Stimulated activated CD8-positive, alpha-beta memory T cell treated with anti-CD3 and anti-CD28 coated beads, Interleukin-4, amount 100 ng/mL, for 24 hours (primary cell): ENCODE measurements around the gene SMIM35.
A peak's percentile ranks its signal among the peaks of the same experiment; 100 is the strongest.

Experiments used
- DNase-seq: peaks from one replicate; pipeline ENCODE4 v3.0.0-alpha.2; 2020; ENCODE audit warnings: low read depth

Gene SMIM35

DNA sequence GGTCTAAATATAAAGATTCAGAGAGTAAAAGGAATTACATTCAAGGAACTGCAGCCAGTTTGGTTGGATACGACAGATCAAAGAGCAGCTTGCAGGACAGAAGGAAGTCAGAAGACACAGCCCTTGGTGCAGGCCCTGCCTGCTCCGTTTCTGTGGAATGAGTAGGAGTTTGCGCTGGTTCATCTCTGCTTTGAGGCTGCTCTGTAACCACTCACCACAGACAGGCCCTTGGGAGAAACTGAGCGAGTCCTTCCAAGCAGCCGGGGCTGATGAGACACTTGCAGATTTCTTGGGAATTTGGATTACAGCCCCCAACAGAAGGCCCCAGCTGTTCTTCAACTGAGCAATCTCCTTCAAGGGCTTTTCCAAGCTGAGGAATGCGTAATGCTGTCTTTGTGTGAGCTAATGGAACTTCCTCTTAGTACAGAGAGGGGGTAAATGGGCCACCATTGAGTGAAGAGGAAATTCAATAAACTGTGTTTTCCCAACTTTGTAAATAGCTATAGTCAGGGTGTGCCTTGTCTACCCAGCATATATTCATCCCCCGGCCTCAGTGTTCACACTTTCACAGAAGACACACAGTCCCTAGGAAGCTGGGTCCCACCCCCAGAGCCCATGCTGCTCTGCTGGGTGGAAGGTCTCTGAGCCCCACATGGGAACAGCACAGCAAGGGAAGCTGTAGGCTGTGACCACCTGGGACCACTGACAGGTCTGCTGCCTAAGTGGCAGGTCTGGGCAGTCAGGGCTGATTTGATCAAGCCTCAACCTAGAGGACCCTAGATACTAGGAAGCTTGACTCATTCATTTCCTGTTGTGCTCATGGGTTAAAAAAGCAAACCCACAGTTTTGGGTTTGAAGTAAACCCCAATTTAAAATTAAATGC is 84.0 kb downstream of the SMIM35 start:
- DNase-seq: no peak

DNA sequence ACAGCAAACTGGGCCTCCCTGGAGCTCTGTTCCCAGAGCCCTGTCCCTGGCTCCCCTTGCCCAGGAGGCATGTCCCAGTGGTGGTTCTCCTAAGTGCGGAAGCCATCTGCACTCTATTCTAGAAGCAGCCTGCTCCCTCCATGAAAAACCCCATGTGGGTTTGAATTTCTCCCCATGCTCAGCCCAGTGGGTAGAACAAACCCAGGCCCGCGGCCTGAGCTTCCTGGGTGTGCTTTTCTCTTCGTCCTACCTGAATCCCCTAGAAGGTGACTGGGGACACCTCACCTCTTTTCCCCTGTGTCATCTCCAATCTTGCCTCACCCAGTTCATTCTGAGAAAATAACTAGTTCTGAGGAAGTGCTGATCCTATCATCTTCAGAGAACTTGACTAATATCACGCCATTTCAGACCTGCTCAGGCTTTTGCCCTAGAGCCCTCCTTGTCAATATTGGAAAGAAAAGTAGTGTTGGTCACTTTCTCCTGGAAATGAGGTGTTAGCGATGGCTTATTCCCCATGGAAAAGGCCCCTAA is 84.7 kb downstream of the SMIM35 start:
- no peak for DNase-seq

DNA sequence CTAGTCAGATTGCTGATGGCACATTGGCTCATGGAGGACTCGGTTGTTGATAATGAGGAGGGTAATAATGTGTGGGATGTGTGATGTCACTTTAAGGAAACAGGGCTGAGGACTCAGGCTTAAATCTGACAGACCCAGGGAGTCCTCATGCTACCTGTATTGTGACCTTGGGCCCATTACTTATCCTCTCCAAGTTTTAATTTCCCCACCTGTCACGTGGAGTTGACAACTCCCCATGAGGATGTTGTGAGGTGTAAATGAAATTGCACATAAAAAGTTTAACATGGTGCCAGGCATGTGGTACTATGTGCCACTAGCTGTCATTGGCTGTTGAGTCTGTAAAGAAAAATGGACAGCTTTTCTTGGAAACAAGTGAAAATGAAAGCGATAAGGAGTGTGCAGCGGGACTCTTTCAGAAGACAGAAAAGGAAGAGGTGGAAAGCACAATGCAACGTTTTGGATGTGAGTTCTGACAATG is 85.2 kb downstream of the SMIM35 start:
- DNase-seq: no peak

DNA sequence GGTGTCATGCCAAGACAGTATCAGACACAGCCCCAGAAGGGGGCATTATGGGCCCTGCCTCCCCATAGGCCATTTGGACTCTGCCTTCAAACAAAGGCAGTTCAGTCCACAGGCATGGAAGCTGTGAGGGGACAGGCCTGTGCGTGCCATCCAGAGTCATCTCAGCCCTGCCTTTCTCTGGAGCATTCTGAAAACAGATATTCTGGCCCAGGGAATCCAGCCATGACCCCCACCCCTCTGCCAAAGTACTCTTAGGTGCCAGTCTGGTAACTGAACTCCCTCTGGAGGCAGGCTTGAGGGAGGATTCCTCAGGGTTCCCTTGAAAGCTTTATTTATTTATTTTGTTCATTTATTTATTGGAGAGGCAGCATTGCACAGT is 85.9 kb downstream of the SMIM35 start:
- DNase-seq: no peak

DNA sequence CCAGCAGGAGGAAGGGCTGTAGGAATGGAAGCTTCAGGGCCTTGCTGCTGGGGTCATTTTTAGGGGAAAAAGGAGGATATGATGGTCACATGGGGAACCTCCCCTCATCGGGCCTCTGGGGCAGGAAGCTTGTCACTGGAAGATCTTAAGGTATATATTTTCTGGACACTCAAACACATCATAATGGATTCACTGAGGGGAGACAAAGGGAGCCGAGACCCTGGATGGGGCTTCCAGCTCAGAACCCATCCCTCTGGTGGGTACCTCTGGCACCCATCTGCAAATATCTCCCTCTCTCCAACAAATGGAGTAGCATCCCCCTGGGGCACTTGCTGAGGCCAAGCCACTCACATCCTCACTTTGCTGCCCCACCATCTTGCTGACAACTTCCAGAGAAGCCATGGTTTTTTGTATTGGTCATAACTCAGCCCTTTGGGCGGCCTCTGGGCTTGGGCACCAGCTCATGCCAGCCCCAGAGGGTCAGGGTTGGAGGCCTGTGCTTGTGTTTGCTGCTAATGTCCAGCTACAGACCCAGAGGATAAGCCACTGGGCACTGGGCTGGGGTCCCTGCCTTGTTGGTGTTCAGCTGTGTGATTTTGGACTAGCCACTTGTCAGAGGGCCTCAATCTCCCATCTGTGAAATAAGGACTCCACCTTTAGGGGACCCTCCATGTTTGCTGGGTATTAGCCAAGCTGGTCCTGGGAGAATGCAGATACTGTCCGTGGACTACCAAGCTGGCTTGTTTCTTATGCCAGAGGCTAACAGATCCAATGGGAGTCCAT is 86.5 kb downstream of the SMIM35 start:
- no peak for DNase-seq

DNA sequence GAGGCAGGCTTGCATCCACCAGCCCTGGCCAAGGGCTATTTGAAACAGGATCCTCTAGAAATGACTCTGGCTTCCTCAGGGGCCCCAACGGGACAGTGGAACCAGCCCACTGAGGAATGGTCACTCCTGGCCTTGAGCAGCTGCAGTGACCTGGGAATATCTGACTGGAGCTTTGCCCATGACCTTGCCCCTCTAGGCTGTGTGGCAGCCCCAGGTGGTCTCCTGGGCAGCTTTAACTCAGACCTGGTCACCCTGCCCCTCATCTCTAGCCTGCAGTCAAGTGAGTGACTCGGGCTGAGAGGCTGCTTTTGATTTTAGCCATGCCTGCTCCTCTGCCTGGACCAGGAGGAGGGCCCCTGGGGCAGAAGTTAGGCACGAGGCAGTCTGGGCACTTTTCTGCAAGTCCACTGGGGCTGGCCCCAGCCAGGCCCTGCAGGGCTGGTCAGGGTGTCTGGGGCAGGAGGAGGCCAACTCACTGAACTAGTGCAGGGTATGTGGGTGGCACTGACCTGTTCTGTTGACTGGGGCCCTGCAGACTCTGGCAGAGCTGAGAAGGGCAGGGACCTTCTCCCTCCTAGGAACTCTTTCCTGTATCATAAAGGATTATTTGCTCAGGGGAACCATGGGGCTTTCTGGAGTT is 87.3 kb downstream of the SMIM35 start:
- no peak for DNase-seq

DNA sequence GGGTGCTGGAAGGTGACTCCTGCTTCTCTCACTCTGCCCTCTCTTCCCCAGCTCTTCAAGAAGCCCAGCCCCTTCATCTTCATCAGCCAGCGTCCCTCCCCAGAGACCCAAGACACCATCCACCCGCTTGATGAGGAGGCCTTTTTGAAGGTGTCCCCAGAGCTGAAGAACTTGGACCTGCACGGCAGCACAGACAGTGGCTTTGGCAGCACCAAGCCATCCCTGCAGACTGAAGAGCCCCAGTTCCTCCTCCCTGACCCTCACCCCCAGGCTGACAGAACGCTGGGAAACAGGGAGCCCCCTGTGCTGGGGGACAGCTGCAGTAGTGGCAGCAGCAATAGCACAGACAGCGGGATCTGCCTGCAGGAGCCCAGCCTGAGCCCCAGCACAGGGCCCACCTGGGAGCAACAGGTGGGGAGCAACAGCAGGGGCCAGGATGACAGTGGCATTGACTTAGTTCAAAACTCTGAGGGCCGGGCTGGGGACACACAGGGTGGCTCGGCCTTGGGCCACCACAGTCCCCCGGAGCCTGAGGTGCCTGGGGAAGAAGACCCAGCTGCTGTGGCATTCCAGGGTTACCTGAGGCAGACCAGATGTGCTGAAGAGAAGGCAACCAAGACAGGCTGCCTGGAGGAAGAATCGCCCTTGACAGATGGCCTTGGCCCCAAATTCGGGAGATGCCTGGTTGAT is 88.0 kb downstream of the SMIM35 start:
- no peak for DNase-seq

DNA sequence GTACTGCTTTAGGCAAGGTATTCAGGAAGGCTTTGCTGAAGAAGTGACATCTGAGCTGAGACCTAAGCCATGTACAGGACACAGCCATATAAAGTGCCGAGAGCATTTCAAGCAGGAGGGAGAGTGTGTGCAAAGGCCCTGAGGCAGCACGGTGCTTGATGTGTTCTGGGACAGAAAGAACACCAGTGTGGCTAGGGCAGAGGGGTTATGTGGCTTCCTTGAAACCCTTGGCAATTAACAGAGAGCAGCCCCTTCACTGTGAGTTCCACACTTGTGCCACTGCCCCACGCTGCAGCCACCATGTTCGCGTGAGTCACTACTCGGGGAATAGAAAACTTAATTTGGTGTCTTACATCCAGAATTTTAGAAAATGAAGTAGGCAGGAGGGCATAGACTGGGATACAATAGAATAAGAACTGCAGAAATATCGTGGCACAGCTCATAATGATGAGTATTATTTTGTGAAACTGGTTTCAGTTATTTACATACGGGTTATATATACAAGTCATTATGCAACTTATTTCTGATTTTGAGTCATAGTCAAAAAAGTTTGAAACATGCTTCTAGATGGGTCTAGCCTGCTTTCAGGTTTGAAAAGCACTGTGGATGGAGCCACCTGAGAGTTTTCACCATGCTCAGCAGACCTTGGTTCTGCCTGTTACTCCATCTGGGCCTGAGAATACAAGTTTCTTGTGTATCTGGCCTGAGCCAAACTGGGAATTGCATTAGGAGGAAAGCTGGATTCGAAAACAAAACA is 88.8 kb downstream of the SMIM35 start:
- no peak for DNase-seq

DNA sequence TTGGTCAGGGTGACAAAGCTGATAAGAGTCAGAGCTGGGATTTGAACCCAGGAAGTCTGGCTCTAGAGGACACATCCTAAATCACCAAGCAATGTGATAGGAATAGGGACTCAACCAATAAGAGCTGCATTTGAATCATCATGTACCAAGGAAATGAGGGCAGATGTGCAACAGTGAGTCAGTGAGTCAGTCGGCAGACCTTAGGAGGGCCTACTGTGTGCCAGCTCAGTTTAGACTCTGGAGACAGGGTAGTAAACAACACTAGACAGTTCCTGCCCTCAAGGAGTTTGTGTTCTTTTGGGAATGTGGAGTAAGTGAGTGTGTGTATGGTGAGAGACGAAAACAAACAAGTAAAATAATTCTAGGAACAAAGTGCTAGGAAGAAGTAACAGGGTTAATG is 89.4 kb downstream of the SMIM35 start:
- DNase-seq: no peak

DNA sequence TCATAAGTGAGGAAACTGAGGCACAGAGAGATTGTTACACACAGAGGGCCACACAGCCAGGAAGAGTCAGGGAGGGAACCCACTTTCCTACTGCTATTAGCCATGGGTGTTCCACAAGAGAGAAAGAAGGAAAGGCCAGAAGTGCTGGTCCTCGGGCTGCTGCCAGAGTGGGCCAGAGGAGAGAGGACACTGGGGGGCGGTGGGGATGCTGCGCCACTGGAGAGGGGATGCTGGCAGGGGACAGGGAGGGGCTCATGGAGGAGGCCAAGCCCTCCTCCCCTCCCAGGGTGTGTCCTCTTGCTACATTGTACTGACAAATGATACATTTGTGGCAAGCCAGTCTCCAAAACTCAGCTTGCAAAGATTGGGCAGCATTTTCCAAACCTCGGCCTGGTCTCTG is 90.7 kb downstream of the SMIM35 start:
- no peak for DNase-seq

DNA sequence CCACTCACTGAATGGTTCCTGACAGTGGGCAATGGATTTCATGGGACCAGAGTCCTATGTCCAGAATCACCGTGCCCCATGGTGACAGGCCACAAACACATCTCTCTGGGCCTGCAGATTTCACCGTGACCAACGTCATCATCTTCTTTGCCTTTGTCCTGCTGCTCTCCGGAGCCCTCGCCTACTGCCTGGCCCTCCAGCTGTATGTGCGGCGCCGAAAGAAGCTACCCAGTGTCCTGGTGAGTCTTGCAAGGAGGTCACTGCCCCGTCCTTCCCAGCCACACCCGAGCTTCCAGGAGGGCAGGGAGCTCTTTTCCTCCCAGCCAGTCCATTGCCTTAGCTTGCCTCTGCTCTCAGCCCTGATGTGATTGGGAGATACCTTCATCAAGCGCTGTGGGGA is 91.3 kb downstream of the SMIM35 start:
- no peak for DNase-seq

DNA sequence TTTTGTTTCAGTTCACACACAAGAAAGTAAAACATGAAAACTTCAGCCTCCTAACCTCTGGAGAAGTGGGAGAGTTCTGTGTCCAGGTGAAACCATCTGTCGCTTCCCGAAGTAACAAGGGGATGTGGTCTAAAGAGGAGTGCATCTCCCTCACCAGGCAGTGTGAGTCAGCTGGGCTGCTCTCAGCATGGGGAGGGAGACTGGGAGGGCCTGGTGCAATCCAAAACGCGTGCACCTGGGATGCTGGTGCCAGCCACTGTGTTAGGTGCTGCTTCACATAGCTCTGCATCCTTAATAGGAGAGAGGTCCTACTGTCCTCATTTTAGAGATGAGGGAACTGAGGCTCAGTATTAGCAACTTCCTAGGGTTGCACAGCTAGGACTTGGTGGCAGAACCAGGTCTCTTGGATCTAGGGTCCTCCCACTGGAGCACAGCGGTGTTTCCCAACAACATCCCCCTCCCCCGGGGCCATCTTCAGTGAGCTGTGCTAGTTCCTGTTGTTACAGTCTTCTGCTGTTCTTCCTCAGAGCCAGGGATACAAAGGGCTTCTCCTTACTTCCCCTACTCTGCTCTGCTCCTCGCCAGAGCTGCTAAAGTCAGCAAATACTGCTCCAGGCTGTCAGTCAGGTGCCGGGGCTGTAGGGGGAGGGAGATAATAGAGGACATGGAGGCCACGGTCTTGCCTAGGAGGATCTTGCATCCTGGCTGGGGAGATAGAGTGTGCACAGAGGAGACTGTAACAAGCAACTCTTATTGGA is 92.6 kb downstream of the SMIM35 start:
- no peak for DNase-seq

DNA sequence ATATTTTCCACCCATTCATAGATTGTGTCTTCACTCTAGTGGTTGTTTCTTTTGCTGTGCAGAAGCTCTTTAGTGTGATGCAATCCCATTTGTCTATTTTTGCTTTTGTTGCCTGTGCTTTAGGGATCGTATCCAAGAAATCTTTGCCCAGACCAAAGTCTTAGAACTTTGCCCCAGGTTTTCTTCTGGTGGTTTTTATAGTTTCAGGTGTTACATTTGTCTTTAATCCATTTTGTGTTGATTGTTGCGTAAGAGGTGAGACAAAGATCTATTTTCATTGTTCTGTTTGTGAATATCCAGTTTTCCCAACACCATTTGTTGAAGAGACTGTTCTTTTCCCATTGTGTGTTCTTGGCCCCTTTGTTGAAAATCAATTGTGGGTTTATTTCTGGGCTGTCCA is 94.1 kb downstream of the SMIM35 start:
- no peak for DNase-seq

DNA sequence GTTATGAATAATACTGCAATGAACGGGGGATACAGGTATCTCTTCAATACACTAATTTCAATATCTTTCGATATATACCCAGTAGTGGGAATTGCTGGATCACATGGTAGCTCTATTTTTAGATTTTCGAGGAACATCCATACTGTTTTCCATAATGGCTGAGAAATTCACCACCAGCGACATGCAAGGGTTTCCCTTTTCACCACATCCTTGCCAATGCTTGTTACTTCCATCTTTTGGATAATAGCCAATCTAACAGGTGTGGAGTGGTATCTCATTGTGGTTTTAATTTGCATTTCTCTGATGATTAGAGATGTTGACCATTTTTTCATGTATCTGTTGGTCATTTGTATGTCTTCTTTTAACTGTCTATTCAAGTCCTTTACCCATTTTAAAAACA is 94.6 kb downstream of the SMIM35 start:
- no peak for DNase-seq

DNA sequence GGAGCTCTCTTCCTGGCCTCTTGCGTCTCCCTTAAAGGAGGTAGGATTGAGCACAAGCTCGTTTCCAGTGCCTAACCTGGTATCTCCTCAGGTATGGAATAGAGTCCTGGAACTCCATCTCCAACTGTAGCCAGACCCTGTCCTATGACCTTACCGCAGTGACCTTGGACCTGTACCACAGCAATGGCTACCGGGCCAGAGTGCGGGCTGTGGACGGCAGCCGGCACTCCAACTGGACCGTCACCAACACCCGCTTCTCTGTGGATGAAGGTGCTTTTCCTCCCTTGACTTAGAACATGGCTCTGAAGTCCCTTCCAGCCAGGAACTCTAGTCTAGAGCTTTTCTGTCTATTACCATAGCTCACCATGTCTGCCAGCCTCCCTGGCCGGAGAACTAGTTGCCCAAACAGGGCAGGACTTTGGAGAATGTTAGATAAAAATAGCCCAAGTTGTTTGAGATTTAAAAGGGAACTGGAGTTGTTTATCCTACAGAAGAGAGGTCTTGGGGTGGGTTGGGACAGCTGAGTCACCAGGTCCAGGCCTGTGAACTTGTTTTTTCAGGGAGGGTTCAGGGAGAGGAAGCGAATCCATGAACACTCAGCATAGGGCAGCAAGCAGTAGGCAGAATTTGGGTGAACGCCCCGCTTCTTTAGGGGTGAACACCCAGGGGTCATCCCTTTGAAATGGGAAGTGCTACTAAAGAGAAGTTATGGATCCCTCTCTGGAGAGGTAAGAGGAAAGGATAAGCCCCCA is 97.2 kb downstream of the SMIM35 start:
- DNase-seq: no peak

DNA sequence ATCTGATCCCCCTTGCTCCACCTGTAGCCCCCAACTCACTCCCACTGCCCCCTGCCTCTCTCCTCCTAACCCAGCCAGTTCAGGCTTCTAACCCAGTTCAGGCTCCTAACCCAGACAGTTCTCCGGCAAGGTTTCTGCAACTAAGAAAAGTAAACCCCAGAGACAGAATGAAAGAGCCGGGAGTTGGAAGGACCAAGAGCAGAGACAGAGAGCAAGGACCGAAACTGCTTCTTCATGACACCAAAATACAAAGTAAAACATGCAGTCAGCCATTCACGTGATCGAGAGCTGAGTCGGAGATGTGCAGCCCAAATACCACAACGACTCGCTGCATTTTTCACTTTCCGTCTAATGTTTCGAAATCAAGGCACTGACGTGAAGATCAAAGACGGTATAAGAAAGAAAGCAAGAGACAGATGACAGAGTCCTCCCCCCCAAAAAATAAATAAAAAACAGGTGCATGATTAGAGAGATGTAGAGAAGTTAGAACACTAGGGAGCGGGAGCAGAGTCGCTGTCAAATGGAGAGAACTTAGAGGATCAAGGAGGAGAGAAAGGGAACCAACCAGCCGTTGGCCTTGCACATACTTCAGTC is 99.7 kb downstream of the SMIM35 start:
- DNase-seq: no peak

DNA sequence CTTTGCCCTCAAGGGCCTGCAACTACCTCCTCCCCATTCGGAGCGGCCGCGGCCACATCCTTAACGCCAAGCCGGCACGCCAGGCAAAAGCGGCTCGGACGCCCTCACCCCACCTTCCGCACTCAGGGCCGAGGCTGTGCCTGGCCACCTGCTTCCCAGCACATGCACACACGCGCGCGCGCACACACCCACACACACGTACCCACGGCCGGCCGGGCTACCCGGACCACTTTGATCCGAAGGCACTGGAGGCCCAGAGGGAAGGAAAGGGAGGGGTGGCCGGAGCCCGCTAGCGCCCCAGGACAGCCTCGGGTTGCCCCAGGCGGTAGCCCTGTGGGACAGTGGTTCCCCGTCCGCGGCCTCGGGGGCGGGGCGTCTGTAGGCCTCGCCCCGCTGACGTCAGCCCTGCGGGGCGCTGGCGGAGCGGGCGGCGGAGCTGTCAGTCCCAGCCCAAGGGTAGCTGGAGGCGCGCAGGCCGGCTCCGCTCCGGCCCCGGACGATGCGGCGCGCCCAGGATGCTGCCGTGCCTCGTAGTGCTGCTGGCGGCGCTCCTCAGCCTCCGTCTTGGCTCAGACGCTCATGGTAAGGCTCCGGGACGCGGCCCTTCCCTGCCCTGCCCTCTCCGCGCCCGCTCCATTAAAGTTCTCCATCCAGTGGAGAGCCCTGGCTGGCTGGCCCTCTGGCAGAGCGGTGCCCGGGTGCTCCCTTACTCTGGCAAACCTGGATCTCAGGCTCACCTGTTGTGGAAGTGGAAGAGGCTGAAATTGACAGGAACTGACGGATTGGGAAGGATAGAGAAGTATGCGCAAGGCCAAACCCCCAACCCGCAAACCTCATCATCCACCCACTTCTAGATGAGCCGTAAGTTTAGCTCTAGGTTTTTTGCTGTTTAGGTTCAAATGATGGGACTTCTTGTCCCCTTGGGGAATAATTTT is 100.5 kb downstream of the SMIM35 start, which contains the start of gene IL10RA:
Gene IL10RA, plus strand, starts transcription at position 442 of the 935 bp plus-strand sequence. Its CDS starts 74 bp downstream, at position 516.
- DNase-seq: peak; percentile 76

DNA sequence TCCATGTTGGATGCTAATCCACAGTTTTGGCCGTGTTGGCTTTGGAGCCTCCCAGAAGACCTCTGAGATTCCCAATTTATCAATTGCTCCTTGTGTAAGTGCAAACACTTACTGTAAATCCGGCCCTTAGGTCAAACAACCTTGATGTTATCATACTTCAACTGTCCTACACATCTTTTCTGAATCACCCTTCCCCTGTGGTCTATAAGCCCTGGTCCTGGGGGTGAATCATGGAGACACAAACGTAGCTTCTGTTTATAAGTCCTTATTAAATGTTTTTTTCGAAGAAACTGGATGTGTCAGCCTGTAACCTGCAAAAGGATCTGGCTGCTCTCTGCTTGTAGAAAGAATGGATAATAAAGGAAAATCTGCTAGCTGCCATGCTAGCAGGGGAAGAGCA is 102.3 kb downstream of the SMIM35 start:
- no peak for DNase-seq
